ENCODE measurements around the gene ANKRD50. TPM values are rescaled to one million over a fixed set of nuclear protein-coding genes. Genes with fewer than 3 reads are reported as not detected.

Gene ANKRD50
- 38.4 TPM for total RNA-seq

- DNase-seq (ENCODE audit: low spot score) = peak; percentile 93
- ATAC-seq = peak; percentile 94
- intact Hi-C loops (cut with DNase I) = no loop called here
These were observed at the start of gene ANKRD50 for GRCh38 chr4:124712372-124713184. ANKRD50 (minus strand) TSS chr4:124712732; CDS start chr4:124710511, 2,221 bp downstream.

- intact Hi-C loops (cut with DNase I) = no loop called here
- ATAC-seq (no peak), DNase-seq (ENCODE audit: low spot score) (no peak)
These were observed 44.6 kb upstream of the ANKRD50 start for GRCh38 chr4:124757126-124757525.

- intact Hi-C loops (cut with DNase I) = no loop called here
- ATAC-seq (no peak), DNase-seq (ENCODE audit: low spot score) (no peak)
These were observed 42.1 kb upstream of the ANKRD50 start for GRCh38 chr4:124754681-124755080.

GRCh38 chr4:124753941-124754581 is 41.5 kb upstream of the ANKRD50 start:
- DNase-seq (ENCODE audit: low spot score) (no peak), ATAC-seq (no peak)
- intact Hi-C loops (cut with DNase I) = no loop called here

- DNase-seq (ENCODE audit: low spot score) (no peak), ATAC-seq (no peak)
- intact Hi-C loops (cut with DNase I) = no loop called here
These were observed 36.9 kb upstream of the ANKRD50 start for GRCh38 chr4:124749421-124749820.

GRCh38 chr4:124748965-124749364 is 36.4 kb upstream of the ANKRD50 start:
- intact Hi-C loops (cut with DNase I) = no loop called here
- ATAC-seq = no peak
- DNase-seq (ENCODE audit: low spot score) = no peak

- DNase-seq (ENCODE audit: low spot score) = no peak
- intact Hi-C loops (cut with DNase I) = no loop called here
- ATAC-seq = peak; percentile 82
These were observed 33.7 kb upstream of the ANKRD50 start for GRCh38 chr4:124745985-124746801.

- ATAC-seq (no peak), DNase-seq (ENCODE audit: low spot score) (no peak)
- intact Hi-C loops (cut with DNase I) = no loop called here
These were observed 31.2 kb upstream of the ANKRD50 start for GRCh38 chr4:124743711-124744110.

GRCh38 chr4:124740501-124740900 is 28.0 kb upstream of the ANKRD50 start:
- DNase-seq (ENCODE audit: low spot score) (no peak), ATAC-seq (no peak)
- intact Hi-C loops (cut with DNase I) = no loop called here

GRCh38 chr4:124738994-124739393 is 26.5 kb upstream of the ANKRD50 start:
- no peak for DNase-seq (ENCODE audit: low spot score)
- intact Hi-C loops (cut with DNase I) = no loop called here
- no peak for ATAC-seq

GRCh38 chr4:124737619-124738018 is 25.1 kb upstream of the ANKRD50 start:
- ATAC-seq = no peak
- intact Hi-C loops (cut with DNase I) = no loop called here
- DNase-seq (ENCODE audit: low spot score) = no peak

- ATAC-seq (no peak), DNase-seq (ENCODE audit: low spot score) (no peak)
- intact Hi-C loops (cut with DNase I) = no loop called here
These were observed 24.0 kb upstream of the ANKRD50 start for GRCh38 chr4:124736526-124736925.

- ATAC-seq (no peak), DNase-seq (ENCODE audit: low spot score) (no peak)
- intact Hi-C loops (cut with DNase I) = no loop called here
These were observed 14.9 kb upstream of the ANKRD50 start for GRCh38 chr4:124727331-124727890.

- DNase-seq (ENCODE audit: low spot score) = no peak
- intact Hi-C loops (cut with DNase I) = no loop called here
- ATAC-seq = no peak
These were observed 13.7 kb upstream of the ANKRD50 start for GRCh38 chr4:124726269-124726668.

- DNase-seq (ENCODE audit: low spot score) = no peak
- ATAC-seq = no peak
- intact Hi-C loops (cut with DNase I) = no loop called here
These were observed 9.5 kb upstream of the ANKRD50 start for GRCh38 chr4:124722071-124722470.

- ATAC-seq (no peak), DNase-seq (ENCODE audit: low spot score) (no peak)
- intact Hi-C loops (cut with DNase I) = no loop called here
These were observed 4.6 kb upstream of the ANKRD50 start for GRCh38 chr4:124717101-124717500.

- ATAC-seq (peak; percentile 81), DNase-seq (ENCODE audit: low spot score) (peak; percentile 83)
- intact Hi-C loops (cut with DNase I) = no loop called here
These were observed 657 bp upstream of the ANKRD50 start for GRCh38 chr4:124713185-124713592.

- DNase-seq (ENCODE audit: low spot score) = no peak
- intact Hi-C loops (cut with DNase I) = no loop called here
- peak; percentile 71 for ATAC-seq
These were observed 811 bp downstream of the ANKRD50 start for GRCh38 chr4:124711471-124712371.

All from sciatic nerve (tissue), 2 donors.